K562 (cell line): Measurements from ENCODE around the gene HSP90AA1. TPM values are rescaled to one million over a fixed set of nuclear protein-coding genes. Genes with fewer than 3 reads are reported as not detected.

Experiments used
- ATAC-seq: fragments of 200-7000 bp; cut with Tn5 transposase; 3 replicates; pipeline ENCODE4 v1.9.1; 2020; ENCODE audit warnings: moderate library complexity
- Bru-seq: library from RNA; stranded (reverse); fragments of 400-500 nt; gene quantifications from one replicate; lab custom pipeline; 2021; lab: Mats Ljungman, UMichigan
- BruChase-seq, 2 experiments: library from RNA; stranded (reverse); fragments of 400-500 nt; gene quantifications; one replicate each; lab custom pipeline; 2021; lab: Mats Ljungman, UMichigan
- BruUV-seq: library from RNA; stranded (reverse); fragments of 400-500 nt; replicated peaks from 2 replicates; lab custom pipeline; 2021; lab: Mats Ljungman, UMichigan
- CTCF ChIA-PET: fragments of 300-600 bp; formaldehyde crosslinking; extraction: SDS; loops from one replicate; lab custom pipeline; 2021; ENCODE audit warnings: low intra/inter-chr PET ratio; lab: Yijun Ruan, JAX
- POLR2A ChIA-PET: fragments of 300-600, 350-650 bp; sonication (Branson Sonifier 250); formaldehyde crosslinking; extraction: SDS; loops from one replicate; lab custom pipeline; 2021; ENCODE audit warnings: antibody characterized with exemption, inconsistent platforms; lab: Yijun Ruan, JAX
- DNase-seq, 4 experiments: peaks; one replicate each; pipeline versions ENCODE4 v3.0.0 to v3.0.0-alpha.2; 2011 to 2018; ENCODE audit warnings: low spot score in 3 of 4, mixed read lengths in 3 of 4; ENCODE audit errors: extremely low read depth in 1 of 4
- FAIRE-seq: peaks from 2 replicates; lab custom pipeline; 2011; peaks lifted over from hg19 to GRCh38; lab: Jason Lieb, UNC
- H2AFZ ChIP-seq: 2 replicates; pipeline ENCODE4 v1.6.0; 2011; ENCODE audit warnings: low read depth, low read length, control low read depth, inconsistent platforms
- H3K27ac ChIP-seq: fragments of 200-600 bp; 3 replicates; pipeline ENCODE4 v1.8.0; 2011; ENCODE audit warnings: low read depth, mild to moderate bottlenecking, control low read depth, inconsistent platforms, low read length, moderate library complexity, mixed read lengths; ENCODE audit errors: extremely low read depth
- H3K27me3 ChIP-seq, 2 experiments: fragments of 300-600 bp in 1 of 2; 2 replicates in 1 of 2; 3 replicates in 1 of 2; pipeline versions ENCODE4 v1.6.0 to v1.8.0; 2011; ENCODE audit warnings: inconsistent platforms in 2 of 2, low read length in 2 of 2, mild to moderate bottlenecking in 1 of 2, mixed read lengths in 1 of 2, moderate library complexity in 1 of 2; ENCODE audit not compliant: control insufficient read depth in 2 of 2, insufficient read depth in 2 of 2
- H3K36me3 ChIP-seq: fragments of 300-600 bp; 3 replicates; pipeline ENCODE4 v1.8.0; 2011; ENCODE audit warnings: mild to moderate bottlenecking, low read length, inconsistent platforms; ENCODE audit not compliant: control insufficient read depth, insufficient read depth
- H3K4me1 ChIP-seq, 2 experiments: fragments of 200-600 bp in 1 of 2; replicated peaks in 1 of 2; 2 replicates in 1 of 2; 3 replicates in 1 of 2; pipeline versions ENCODE4 v1.5.1 to v1.8.0; 2011; ENCODE audit warnings: inconsistent platforms in 2 of 2, low read length in 2 of 2, mild to moderate bottlenecking in 1 of 2, mixed read lengths in 1 of 2, moderate library complexity in 1 of 2; ENCODE audit not compliant: control insufficient read depth in 2 of 2, insufficient read depth in 2 of 2
- H3K4me2 ChIP-seq: 2 replicates; pipeline ENCODE4 v1.6.1; 2011; ENCODE audit warnings: low read length, control low read depth, inconsistent platforms, mixed read lengths; ENCODE audit not compliant: insufficient read depth
- H3K4me3 ChIP-seq: fragments of 200-600 bp; sonication (generic), shearing (Covaris generic); 2 replicates; pipeline ENCODE4 v1.5.1; 2016; ENCODE audit warnings: control low read depth, inconsistent platforms
- H3K79me2 ChIP-seq: fragments of 200-600 bp; 3 replicates; pipeline ENCODE4 v1.8.0; 2011; ENCODE audit warnings: low read length, inconsistent platforms; ENCODE audit not compliant: control insufficient read depth, insufficient read depth
- H3K9ac ChIP-seq, 2 experiments: 2 replicates each; pipeline versions ENCODE4 v1.6.0 to v1.6.1; 2011; ENCODE audit warnings: low read depth in 2 of 2, low read length in 2 of 2, control low read depth in 1 of 2, inconsistent platforms in 1 of 2, mild to moderate bottlenecking in 1 of 2, mixed read lengths in 1 of 2; ENCODE audit not compliant: insufficient read depth in 1 of 2
- H3K9me1 ChIP-seq: one replicate; pipeline ENCODE4 v1.6.0; 2011; ENCODE audit warnings: inconsistent platforms, mild to moderate bottlenecking, low read length, moderate library complexity; ENCODE audit not compliant: control insufficient read depth, insufficient read depth
- H3K9me3 ChIP-seq: replicated peaks from 2 replicates; pipeline ENCODE4 v1.5.1; 2011; ENCODE audit warnings: low read depth, low read length, inconsistent platforms; ENCODE audit not compliant: control insufficient read depth, insufficient read depth
- H4K20me1 ChIP-seq: replicated peaks from 2 replicates; pipeline ENCODE4 v1.6.1; 2011; ENCODE audit warnings: low read length, inconsistent platforms, mixed read lengths; ENCODE audit not compliant: control insufficient read depth, insufficient read depth
- FOXO4 ChIP-seq: fragments of 450-650 bp; formaldehyde crosslinking; IDR thresholded peaks from 2 replicates; pipeline ENCODE4 v1.4.0; 2020; ENCODE audit warnings: mild to moderate bottlenecking, moderate library complexity
- KAT8 ChIP-seq: fragments of 450-650 bp; IDR thresholded peaks from 2 replicates; pipeline ENCODE4 v1.6.1; 2016; ENCODE audit warnings: low read depth, mild to moderate bottlenecking
- OTX1 ChIP-seq: fragments of 450-650 bp; formaldehyde crosslinking; IDR thresholded peaks from 2 replicates; pipeline ENCODE4 v1.4.0; 2022; ENCODE audit warnings: mild to moderate bottlenecking
- RFX5 ChIP-seq: IDR thresholded peaks from 2 replicates; pipeline ENCODE4 v1.6.1; 2011; ENCODE audit warnings: low read depth, mild to moderate bottlenecking, improper control_type of control experiment, low read length
- RHOXF2B ChIP-seq: fragments of 250-450 bp; sonication (Bioruptor Pico); conservative IDR thresholded peaks from 2 replicates; pipeline ENCODE4 v1.5.1; 2021
- SMC3 ChIP-seq: conservative IDR thresholded peaks from 2 replicates; pipeline ENCODE4 v1.6.1; 2011; ENCODE audit warnings: low read depth, low read length, improper control_type of control experiment; ENCODE audit not compliant: insufficient read depth
- SUPT5H ChIP-seq: fragments of 450-650 bp; IDR thresholded peaks from 2 replicates; pipeline ENCODE4 v1.6.1; 2016
- ZC3H4 ChIP-seq: sonication (generic); formaldehyde crosslinking; IDR thresholded peaks from 2 replicates; pipeline ENCODE4 v1.9.0; 2021; ENCODE audit warnings: missing genetic modification reagents, borderline replicate concordance
- ZNF217 ChIP-seq: sonication (generic); formaldehyde crosslinking; IDR thresholded peaks from 2 replicates; pipeline ENCODE4 v1.8.0; 2022; ENCODE audit warnings: mild to moderate bottlenecking, missing genetic modification reagents
- WGBS: fragments of 100-300 bp; shearing (Covaris generic); methylation state at CpG from one replicate; pipeline ENCODE4 v1.1.6; 2016; ENCODE audit warnings: low coverage, mixed read lengths; ENCODE audit not compliant: insufficient coverage; ENCODE audit errors: missing lambda C conversion rate; 5-methylcytosine and 5-hydroxymethylcytosine counted together
- in situ Hi-C: fragments of 300-500 bp; cut with MboI; formaldehyde crosslinking; loops from 4 replicates; pipeline ENCODE4 v1.15.0; 2018; ENCODE audit warnings: inconsistent platforms, mixed read lengths
- intact Hi-C: fragments of 100-400 bp; cut with micrococcal nuclease; formaldehyde crosslinking; loops from 2 replicates; pipeline ENCODE4 v1.14.2; 2022
- long read RNA-seq, 3 experiments: library from polyadenylated mRNA in 2 of 3; library from RNA in 1 of 3; unstranded in 2 of 3; stranded (forward) in 1 of 3; transcript quantifications; one replicate each; pipeline ENCODE4 v2.0.0, GENCODE V29; 2019 to 2022
- polyA minus RNA-seq, 3 experiments: library from RNA; depleted of rRNA, polyadenylated mRNA; stranded (reverse); fragments of >200 nt; gene quantifications; 2 replicates each; pipeline ENCODE4 v1.2.3, GENCODE V29; 2011
- polyA plus RNA-seq, 8 experiments: library from polyadenylated mRNA; depleted of rRNA in 4 of 8; stranded (reverse) in 5 of 8; unstranded in 3 of 8; fragments of >200 nt; fragmentation: Nextera tagmentation in 2 of 8; fragmentation: Illumina TruSeq in 1 of 8; extraction: Ambion mirVana in 2 of 8; extraction: Trizol in 1 of 8; gene quantifications; 2 replicates each; pipeline versions ENCODE4 v1.2.1 to v1.2.3, GENCODE V29; 2011 to 2014; ENCODE audit warnings: inconsistent platforms in 1 of 8, missing spikeins in 1 of 8
- total RNA-seq, 7 experiments: library from RNA; depleted of rRNA in 6 of 7; stranded (reverse); fragments of >200 nt in 6 of 7; fragmentation: Illumina TruSeq in 2 of 7; extraction: Trizol in 2 of 7; gene quantifications; 2 replicates each; pipeline versions ENCODE4 v1.2.1 to v1.2.3, GENCODE V29; 2011 to 2021; ENCODE audit warnings: low replicate concordance in 1 of 7
- TF ChIP-seq, protein P1 (sequence below): sonication (generic); formaldehyde crosslinking; IDR thresholded peaks from 2 replicates; pipeline ENCODE4 v1.8.1; 2023; ENCODE audit warnings: mild to moderate bottlenecking, missing genetic modification reagents

The HSP90AA1 gene
- total RNA-seq (2011; cell fraction: chromatin; rRNA removed; ENCODE audit: low replicate concordance): 297 and 1,009 TPM in 2 replicates
- 170 and 251 TPM in 2 replicates for total RNA-seq (2011; cell fraction: nucleolus; rRNA removed)
- total RNA-seq (2011; cell fraction: nucleoplasm; rRNA removed): 335 and 379 TPM in 2 replicates
- 578 and 630 TPM in 2 replicates for total RNA-seq (2014; rRNA removed)
- 496 and 561 TPM in 2 replicates for total RNA-seq (2014; rRNA removed; fragmentation: Illumina TruSeq; extraction: Trizol)
- total RNA-seq (2015; rRNA removed; fragmentation: Illumina TruSeq; extraction: Trizol): 376 and 377 TPM in 2 replicates
- 895 and 957 TPM in 2 replicates for total RNA-seq (2021)
- 1,094 and 1,547 TPM in 2 replicates for polyA plus RNA-seq (2011; rRNA removed)
- 239 and 550 TPM in 2 replicates for polyA plus RNA-seq (2011; cell fraction: cytosol; rRNA removed)
- polyA plus RNA-seq (2011; cell fraction: nucleus; rRNA removed): 154 and 294 TPM in 2 replicates
- polyA plus RNA-seq (2012): 370 and 1,431 TPM in 2 replicates
- polyA plus RNA-seq (2014; fragmentation: Illumina TruSeq; extraction: Trizol): 1,640 and 1,731 TPM in 2 replicates
- 1,000 to 10,000 TPM in 1 of 2 experiments, 100 to 1,000 TPM in 1; 787 to 1,003 TPM for polyA plus RNA-seq (2014; fragmentation: Nextera tagmentation; extraction: Ambion mirVana)
- polyA plus RNA-seq (2014; rRNA removed): 879 and 956 TPM in 2 replicates
- 1,917 and 1,981 TPM in 2 replicates for polyA minus RNA-seq (2011; rRNA and poly(A)+ RNA removed)
- 1,324 and 1,529 TPM in 2 replicates for polyA minus RNA-seq (2011; cell fraction: cytosol; rRNA and poly(A)+ RNA removed)
- polyA minus RNA-seq (2011; cell fraction: nucleus; rRNA and poly(A)+ RNA removed): 126 and 337 TPM in 2 replicates
- Bru-seq, nascent RNA: percentile 89 among the genes with signal in this experiment
- percentile 90 among the genes with signal in this experiment for BruChase-seq, experiment 1, labeled RNA remaining after a 2-hour chase
- BruChase-seq, experiment 2, labeled RNA remaining after a 6-hour chase: percentile 97 among the genes with signal in this experiment
- long read RNA-seq, experiment 1, transcript HSP90AA1-201 (11 exons, 3,379 nt): minor isoform, 177 of 2,115 reads
- long read RNA-seq, experiment 1, transcript HSP90AA1-205 (2 exons, 429 nt): major isoform, 633 of 2,115 reads
- long read RNA-seq, experiment 1, partial matches to known transcripts: 1,164 of 2,115 reads
- long read RNA-seq, experiment 1, other reads (novel, unspliced or antisense): 140 of 2,115 reads
- long read RNA-seq, experiment 2, transcript HSP90AA1-201 (11 exons, 3,379 nt): major isoform, 581 of 1,888 reads
- long read RNA-seq, experiment 2, partial matches to known transcripts: 1,154 of 1,888 reads
- long read RNA-seq, experiment 2, other reads (novel, unspliced or antisense): 152 of 1,888 reads
- long read RNA-seq, experiment 3, transcript HSP90AA1-201 (11 exons, 3,379 nt): major isoform, 11 of 1,123 reads
- long read RNA-seq, experiment 3, partial matches to known transcripts: 1,097 of 1,123 reads
- long read RNA-seq, experiment 3, other reads (novel, unspliced or antisense): 14 of 1,123 reads

GRCh38 chr14:102086972-102087761 is at the start of gene HSP90AA1:
Gene HSP90AA1, minus strand, starts transcription at chr14:102087044. Its CDS starts 666 bp downstream, at chr14:102086378.
- Histone ChIP-seq H3K9ac (peak within 1 kb of the TSS; percentile 92 to 95), H3K4me2 (peak within 1 kb of the TSS; percentile 85), H3K27ac (peak within 1 kb of the TSS; percentile 97), H3K4me1 (peaks cover 21 to 34% of the 10 kb centered on the region in 2 experiments; a peak in 4 of 5 replicates), H2AFZ (peak within 1 kb of the TSS; percentile 68), H3K27me3 (no peaks in the 10 kb centered on the region), H4K20me1 (peaks cover 29% of the 10 kb centered on the region), H3K79me2 (peaks cover 62% of the 10 kb centered on the region), H3K4me3 (peak within 1 kb of the TSS; percentile 89), H3K9me3 (no peaks in the 10 kb centered on the region), H3K36me3 (peaks cover 41% of the 10 kb centered on the region), H3K9me1 (no peaks in the 10 kb centered on the region)
- no TSS peak for BruUV-seq
- DNase-seq: peak; percentile 86 to 94 (median 90)
- peak; percentile 81 for ATAC-seq
- FAIRE-seq: peak; percentile 74
- under 1% methylated on average over 45 of the region's 106 CpGs for WGBS
- in situ Hi-C loops: no loop called here
- intact Hi-C loops: loop anchor here (5.0 kb wide), 1 partner anchor 400 kb away; no protein-coding TSS in a partner anchor
- POLR2A ChIA-PET: interaction anchor here (0.6 to 3.3 kb wide), 9 partner anchors 9 to 327 kb away, joined by 3 to 17 read pairs (median 4); no protein-coding TSS in a partner anchor
- CTCF ChIA-PET: interaction anchor here (0.7 to 0.9 kb wide), 3 partner anchors 12 to 1847 kb away, joined by 3 to 4 read pairs (median 3); no protein-coding TSS in a partner anchor
- peak; percentile 98 for TF ChIP-seq SUPT5H
- no peak for TF ChIP-seq RFX5
- TF ChIP-seq FOXO4 (CRISPR knock-in tag): no peak
- no peak for TF ChIP-seq KAT8
- TF ChIP-seq ZNF217 (CRISPR knock-in tag): no peak
- TF ChIP-seq, protein P1, sequence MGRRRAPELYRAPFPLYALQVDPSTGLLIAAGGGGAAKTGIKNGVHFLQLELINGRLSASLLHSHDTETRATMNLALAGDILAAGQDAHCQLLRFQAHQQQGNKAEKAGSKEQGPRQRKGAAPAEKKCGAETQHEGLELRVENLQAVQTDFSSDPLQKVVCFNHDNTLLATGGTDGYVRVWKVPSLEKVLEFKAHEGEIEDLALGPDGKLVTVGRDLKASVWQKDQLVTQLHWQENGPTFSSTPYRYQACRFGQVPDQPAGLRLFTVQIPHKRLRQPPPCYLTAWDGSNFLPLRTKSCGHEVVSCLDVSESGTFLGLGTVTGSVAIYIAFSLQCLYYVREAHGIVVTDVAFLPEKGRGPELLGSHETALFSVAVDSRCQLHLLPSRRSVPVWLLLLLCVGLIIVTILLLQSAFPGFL (CRISPR knock-in tag): 0 out of 2 replicates have a peak, but pooled peaks have one; percentile 22
- no peak for TF ChIP-seq SMC3
- no peak for TF ChIP-seq RHOXF2B
- TF ChIP-seq OTX1 (CRISPR knock-in tag): 0 out of 2 replicates have a peak, but pooled peaks have one; percentile 59
- no peak for TF ChIP-seq ZC3H4 (CRISPR knock-in tag)
